Measurements from ENCODE around the gene SLC51A.

SLC51A gene

DNA sequence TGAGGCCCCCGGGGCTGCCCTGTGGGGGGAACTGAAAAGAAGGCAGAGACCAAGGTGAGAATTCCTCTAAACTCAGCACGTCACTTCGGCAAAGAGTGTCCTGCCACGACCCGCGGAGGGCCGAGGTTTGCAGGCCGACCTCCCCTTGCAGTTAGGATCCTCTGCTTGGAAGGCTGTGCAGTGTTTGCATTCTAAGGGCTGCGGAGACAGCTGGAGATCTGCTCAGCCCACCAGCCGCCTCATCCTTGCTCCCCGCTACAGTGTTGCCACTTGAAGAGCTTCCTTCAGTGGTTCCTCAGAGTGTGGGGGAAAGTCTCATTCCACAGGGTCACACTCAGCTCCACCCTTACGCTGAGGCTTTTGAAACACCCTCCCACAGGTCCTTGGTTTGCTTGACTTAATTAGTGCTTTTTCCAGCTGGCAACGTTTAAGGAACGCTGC lies 10.8 kb downstream of the SLC51A start:
- TF ChIP-seq, protein P1, sequence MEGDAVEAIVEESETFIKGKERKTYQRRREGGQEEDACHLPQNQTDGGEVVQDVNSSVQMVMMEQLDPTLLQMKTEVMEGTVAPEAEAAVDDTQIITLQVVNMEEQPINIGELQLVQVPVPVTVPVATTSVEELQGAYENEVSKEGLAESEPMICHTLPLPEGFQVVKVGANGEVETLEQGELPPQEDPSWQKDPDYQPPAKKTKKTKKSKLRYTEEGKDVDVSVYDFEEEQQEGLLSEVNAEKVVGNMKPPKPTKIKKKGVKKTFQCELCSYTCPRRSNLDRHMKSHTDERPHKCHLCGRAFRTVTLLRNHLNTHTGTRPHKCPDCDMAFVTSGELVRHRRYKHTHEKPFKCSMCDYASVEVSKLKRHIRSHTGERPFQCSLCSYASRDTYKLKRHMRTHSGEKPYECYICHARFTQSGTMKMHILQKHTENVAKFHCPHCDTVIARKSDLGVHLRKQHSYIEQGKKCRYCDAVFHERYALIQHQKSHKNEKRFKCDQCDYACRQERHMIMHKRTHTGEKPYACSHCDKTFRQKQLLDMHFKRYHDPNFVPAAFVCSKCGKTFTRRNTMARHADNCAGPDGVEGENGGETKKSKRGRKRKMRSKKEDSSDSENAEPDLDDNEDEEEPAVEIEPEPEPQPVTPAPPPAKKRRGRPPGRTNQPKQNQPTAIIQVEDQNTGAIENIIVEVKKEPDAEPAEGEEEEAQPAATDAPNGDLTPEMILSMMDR (IDR thresholded peaks at IDR 0.05; ENCODE audit: low read depth, low read length): no peak
- H3K4me3 ChIP-seq (ENCODE audit: low read depth, low read length): no peak overlapping the region

DNA sequence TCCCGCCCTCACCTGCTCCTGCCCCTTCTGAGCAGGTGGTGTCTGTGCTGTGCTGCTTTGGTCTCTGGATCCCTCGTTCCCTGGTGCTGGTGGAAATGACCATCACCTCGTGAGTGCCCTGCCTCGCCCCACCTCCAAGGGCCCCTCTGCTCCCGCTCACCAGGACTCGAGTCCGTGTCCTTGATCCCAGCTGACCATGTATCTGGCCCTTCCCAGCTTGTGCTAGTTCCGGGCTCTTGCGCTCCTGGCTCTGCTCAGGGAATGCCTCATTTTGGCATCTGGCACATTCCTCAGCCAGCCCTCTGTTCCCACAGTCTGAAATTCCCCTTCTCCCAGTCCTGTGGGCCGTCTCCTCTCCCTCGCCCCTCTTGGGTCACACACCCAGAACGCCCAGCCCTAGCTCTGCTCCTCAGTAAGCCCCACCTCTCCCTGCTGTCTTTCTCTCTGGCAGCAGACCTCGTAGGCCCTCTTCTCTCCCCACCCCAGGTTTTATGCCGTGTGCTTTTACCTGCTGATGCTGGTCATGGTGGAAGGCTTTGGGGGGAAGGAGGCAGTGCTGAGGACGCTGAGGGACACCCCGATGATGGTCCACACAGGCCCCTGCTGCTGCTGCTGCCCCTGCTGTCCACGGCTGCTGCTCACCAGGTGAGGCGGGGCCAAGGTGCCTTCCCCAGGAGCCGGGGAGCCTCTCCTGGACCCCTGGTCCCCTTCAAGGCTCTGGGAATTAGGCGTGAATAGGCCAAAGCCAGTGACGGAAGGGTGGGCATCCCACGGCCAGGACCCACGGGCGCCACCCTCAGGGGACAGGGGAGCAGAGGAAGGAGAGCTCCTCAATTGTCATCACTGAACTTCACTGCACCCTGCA lies 11.5 kb downstream of the SLC51A start:
- TF ChIP-seq, protein P1 (IDR thresholded peaks at IDR 0.05; ENCODE audit: low read depth, low read length): no peak
- no peak overlapping the region for H3K4me3 ChIP-seq (ENCODE audit: low read depth, low read length)

DNA sequence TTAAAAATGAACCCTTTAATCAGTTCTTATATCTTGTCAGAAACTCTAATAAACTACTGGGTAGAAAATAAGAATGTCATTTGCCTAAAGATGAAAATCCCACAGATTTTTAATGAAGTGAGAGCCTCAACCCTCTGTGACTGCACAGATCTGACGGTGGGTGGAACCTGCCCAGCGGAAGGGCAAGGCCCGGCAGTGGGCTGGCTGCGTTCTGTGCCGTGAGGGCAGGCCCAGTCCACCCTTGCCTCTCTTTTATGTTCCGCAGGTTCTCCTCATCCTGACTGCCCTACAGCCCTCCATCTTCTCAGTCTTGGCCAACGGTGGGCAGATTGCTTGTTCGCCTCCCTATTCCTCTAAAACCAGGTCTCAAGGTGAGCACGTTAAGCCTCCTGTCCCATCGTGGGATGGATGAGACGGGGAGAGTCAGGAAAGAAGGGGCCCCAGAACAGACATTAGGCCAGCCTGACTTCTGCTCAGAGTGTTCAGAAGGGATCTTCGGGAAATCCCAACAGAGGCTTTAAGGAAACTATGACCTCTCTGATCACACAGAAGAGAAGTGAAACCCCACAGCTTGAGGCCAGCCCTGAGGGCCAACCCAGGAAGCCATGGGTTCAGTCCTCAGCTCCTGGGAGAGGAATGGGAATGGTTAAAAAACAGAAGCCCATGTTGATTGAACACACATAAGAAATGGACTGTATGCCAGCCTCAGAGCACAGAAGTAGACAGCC lies 16.0 kb downstream of the SLC51A start:
- TF ChIP-seq, protein P1 (IDR thresholded peaks at IDR 0.05; ENCODE audit: low read depth, low read length): no peak
- no peak overlapping the region for H3K4me3 ChIP-seq (ENCODE audit: low read depth, low read length)

DNA sequence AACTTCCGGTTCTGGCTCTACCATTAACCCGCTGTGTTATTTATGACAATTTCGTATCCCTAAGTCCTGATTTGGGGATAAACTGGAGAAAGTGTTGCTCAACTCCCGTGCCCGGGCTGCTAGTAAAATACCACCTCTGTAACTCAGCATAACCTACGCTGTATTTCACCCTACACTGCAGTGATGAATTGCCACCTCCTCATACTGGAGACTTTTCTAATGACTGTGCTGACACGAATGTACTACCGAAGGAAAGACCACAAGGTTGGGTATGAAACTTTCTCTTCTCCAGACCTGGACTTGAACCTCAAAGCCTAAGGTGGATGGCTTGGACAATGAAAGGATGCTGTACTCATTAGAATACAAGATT lies 16.5 kb downstream of the SLC51A start:
- TF ChIP-seq, protein P1 (IDR thresholded peaks at IDR 0.05; ENCODE audit: low read depth, low read length): no peak
- H3K4me3 ChIP-seq (ENCODE audit: low read depth, low read length): no peak overlapping the region

DNA sequence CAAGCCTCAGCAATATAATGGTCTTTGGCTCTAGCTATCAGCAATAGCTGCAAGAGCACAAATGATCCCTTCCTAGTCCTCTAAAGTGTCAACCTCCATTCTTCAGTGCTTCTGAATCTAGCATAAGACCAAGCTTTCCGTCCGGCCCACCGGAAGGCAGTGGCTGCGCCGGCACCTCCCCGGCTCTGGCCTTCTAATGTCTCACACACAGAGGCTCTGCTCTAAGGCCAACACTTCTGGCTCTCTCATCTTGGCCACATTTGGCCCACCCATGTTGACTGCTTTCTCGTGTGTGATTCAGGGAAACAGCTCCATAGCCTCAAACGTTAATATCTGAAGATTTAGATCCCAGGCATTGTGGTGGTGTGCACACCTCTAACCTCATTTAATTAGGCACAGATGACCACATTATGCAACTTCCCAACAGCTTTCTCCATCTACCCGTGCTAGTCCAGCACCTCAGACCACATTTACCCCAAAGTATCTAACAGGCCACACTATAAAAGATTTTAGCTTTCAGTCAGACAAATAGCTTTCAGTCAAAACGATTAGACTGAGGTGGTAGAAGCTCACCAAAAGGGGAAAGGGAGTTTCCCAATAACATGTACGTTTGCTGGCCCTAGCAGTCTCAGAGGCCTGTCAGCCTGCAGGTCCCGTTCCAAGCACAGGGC lies 19.3 kb downstream of the SLC51A start:
- TF ChIP-seq, protein P1 (IDR thresholded peaks at IDR 0.05; ENCODE audit: low read depth, low read length): no peak

DNA sequence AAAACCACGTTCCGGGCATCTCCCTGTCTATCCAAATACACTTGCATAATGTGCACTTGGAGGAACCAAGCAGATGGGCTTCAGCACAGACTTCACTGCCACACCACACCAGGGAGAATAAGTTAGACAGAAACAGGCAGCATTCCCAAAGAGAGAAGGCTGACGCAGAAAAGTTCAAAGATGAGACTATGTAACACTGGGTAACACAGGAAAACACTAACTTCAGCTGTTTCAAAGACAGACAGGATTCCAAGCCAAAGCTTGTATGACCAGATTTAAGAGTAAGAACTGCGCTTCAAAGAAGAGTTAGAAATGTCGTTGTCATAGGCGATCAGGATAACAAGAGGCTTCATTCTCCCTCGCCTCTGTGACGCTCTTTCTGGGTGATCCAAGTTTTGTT lies 19.9 kb downstream of the SLC51A start:
- no peak overlapping the region for H3K4me3 ChIP-seq (ENCODE audit: low read depth, low read length)
- TF ChIP-seq, protein P1 (IDR thresholded peaks at IDR 0.05; ENCODE audit: low read depth, low read length): no peak

More for the DNA sequence above, 19.3 kb downstream of the SLC51A start:
- H3K4me3 ChIP-seq (ENCODE audit: low read depth, low read length): no peak overlapping the region

All from WI38 (cell line).